ENCODE results near the gene SUGCT.
"Not testable (repeated sequence)": the region's sequence is repeated elsewhere in the genome, so short reads cannot be mapped to it uniquely, and the experiment has no call there.

The SUGCT gene

GRCh38 chr7:40638545-40639320, 503.9 kb downstream of the SUGCT start:
- FAIRE-seq (no peak), DNase-seq (ENCODE audit: insufficient read length, low spot score) (no peak)
- TF ChIP-seq POLR2A (IDR thresholded peaks at IDR 0.05; ENCODE audit: low read depth, low read length) (no peak), TAF1 (IDR thresholded peaks at IDR 0.05; ENCODE audit: low read depth, low read length) (no peak), SPI1 (IDR thresholded peaks at IDR 0.05; ENCODE audit: low read depth, low read length) (no peak), POU2F2 (IDR thresholded peaks at IDR 0.05; ENCODE audit: low read depth, low read length) (no peak), PAX5 (IDR thresholded peaks at IDR 0.05; ENCODE audit: insufficient read depth, low read length, severe bottlenecking) (no peak), POLR2AphosphoS5 (IDR thresholded peaks at IDR 0.05; ENCODE audit: low read depth, low read length) (no peak)

- TF ChIP-seq POLR2AphosphoS5 (IDR thresholded peaks at IDR 0.05; ENCODE audit: low read depth, low read length): no peak
- TF ChIP-seq POU2F2 (IDR thresholded peaks at IDR 0.05; ENCODE audit: low read depth, low read length): no peak
- TF ChIP-seq POLR2A (IDR thresholded peaks at IDR 0.05; ENCODE audit: low read depth, low read length): no peak
- TF ChIP-seq TAF1 (IDR thresholded peaks at IDR 0.05; ENCODE audit: low read depth, low read length): no peak
- no peak for TF ChIP-seq PAX5 (IDR thresholded peaks at IDR 0.05; ENCODE audit: insufficient read depth, low read length, severe bottlenecking)
- no peak for TF ChIP-seq SPI1 (IDR thresholded peaks at IDR 0.05; ENCODE audit: low read depth, low read length)
- DNase-seq (ENCODE audit: insufficient read length, low spot score) (no peak), FAIRE-seq (no peak)
These were observed 505.8 kb downstream of the SUGCT start for GRCh38 chr7:40640566-40640965.

- DNase-seq (ENCODE audit: insufficient read length, low spot score): no peak
- TF ChIP-seq POLR2A (IDR thresholded peaks at IDR 0.05; ENCODE audit: low read depth, low read length) (no peak), TAF1 (IDR thresholded peaks at IDR 0.05; ENCODE audit: low read depth, low read length) (no peak), SPI1 (IDR thresholded peaks at IDR 0.05; ENCODE audit: low read depth, low read length) (no peak), PAX5 (IDR thresholded peaks at IDR 0.05; ENCODE audit: insufficient read depth, low read length, severe bottlenecking) (no peak), POLR2AphosphoS5 (IDR thresholded peaks at IDR 0.05; ENCODE audit: low read depth, low read length) (no peak), POU2F2 (IDR thresholded peaks at IDR 0.05; ENCODE audit: low read depth, low read length) (no peak)
- FAIRE-seq: no peak
These were observed 506.9 kb downstream of the SUGCT start for GRCh38 chr7:40641701-40642100.

GRCh38 chr7:40643664-40644063, 508.9 kb downstream of the SUGCT start:
- DNase-seq (ENCODE audit: insufficient read length, low spot score) (no peak), FAIRE-seq (no peak)
- TF ChIP-seq POLR2AphosphoS5 (IDR thresholded peaks at IDR 0.05; ENCODE audit: low read depth, low read length): no peak
- TF ChIP-seq POU2F2 (IDR thresholded peaks at IDR 0.05; ENCODE audit: low read depth, low read length): no peak
- TF ChIP-seq TAF1 (IDR thresholded peaks at IDR 0.05; ENCODE audit: low read depth, low read length): no peak
- no peak for TF ChIP-seq PAX5 (IDR thresholded peaks at IDR 0.05; ENCODE audit: insufficient read depth, low read length, severe bottlenecking)
- TF ChIP-seq SPI1 (IDR thresholded peaks at IDR 0.05; ENCODE audit: low read depth, low read length): no peak
- TF ChIP-seq POLR2A (IDR thresholded peaks at IDR 0.05; ENCODE audit: low read depth, low read length): no peak

- TF ChIP-seq POLR2AphosphoS5 (IDR thresholded peaks at IDR 0.05; ENCODE audit: low read depth, low read length) (no peak), SPI1 (IDR thresholded peaks at IDR 0.05; ENCODE audit: low read depth, low read length) (no peak), POU2F2 (IDR thresholded peaks at IDR 0.05; ENCODE audit: low read depth, low read length) (no peak), POLR2A (IDR thresholded peaks at IDR 0.05; ENCODE audit: low read depth, low read length) (no peak), PAX5 (IDR thresholded peaks at IDR 0.05; ENCODE audit: insufficient read depth, low read length, severe bottlenecking) (no peak), TAF1 (IDR thresholded peaks at IDR 0.05; ENCODE audit: low read depth, low read length) (no peak)
- DNase-seq (ENCODE audit: insufficient read length, low spot score): no peak
- no peak for FAIRE-seq
These were observed 509.8 kb downstream of the SUGCT start for GRCh38 chr7:40644454-40645188.

GRCh38 chr7:40645197-40645596, 510.4 kb downstream of the SUGCT start:
- DNase-seq (ENCODE audit: insufficient read length, low spot score) (no peak), FAIRE-seq (no peak)
- TF ChIP-seq POLR2AphosphoS5 (IDR thresholded peaks at IDR 0.05; ENCODE audit: low read depth, low read length): no peak
- no peak for TF ChIP-seq POU2F2 (IDR thresholded peaks at IDR 0.05; ENCODE audit: low read depth, low read length)
- TF ChIP-seq POLR2A (IDR thresholded peaks at IDR 0.05; ENCODE audit: low read depth, low read length): no peak

GRCh38 chr7:40646717-40647116, 511.9 kb downstream of the SUGCT start:
- FAIRE-seq (no peak), DNase-seq (ENCODE audit: insufficient read length, low spot score) (no peak)
- no peak for TF ChIP-seq PAX5 (IDR thresholded peaks at IDR 0.05; ENCODE audit: insufficient read depth, low read length, severe bottlenecking)

- TF ChIP-seq POLR2AphosphoS5 (IDR thresholded peaks at IDR 0.05; ENCODE audit: low read depth, low read length) (no peak), PAX5 (IDR thresholded peaks at IDR 0.05; ENCODE audit: insufficient read depth, low read length, severe bottlenecking) (no peak)
- no peak for FAIRE-seq
- no peak for DNase-seq (ENCODE audit: insufficient read length, low spot score)
These were observed 512.9 kb downstream of the SUGCT start for GRCh38 chr7:40647719-40648118.

GRCh38 chr7:40649247-40649646, 514.4 kb downstream of the SUGCT start:
- FAIRE-seq: no peak
- TF ChIP-seq SPI1 (IDR thresholded peaks at IDR 0.05; ENCODE audit: low read depth, low read length) (no peak), POU2F2 (IDR thresholded peaks at IDR 0.05; ENCODE audit: low read depth, low read length) (no peak), POLR2A (IDR thresholded peaks at IDR 0.05; ENCODE audit: low read depth, low read length) (no peak), PAX5 (IDR thresholded peaks at IDR 0.05; ENCODE audit: insufficient read depth, low read length, severe bottlenecking) (no peak), TAF1 (IDR thresholded peaks at IDR 0.05; ENCODE audit: low read depth, low read length) (no peak), POLR2AphosphoS5 (IDR thresholded peaks at IDR 0.05; ENCODE audit: low read depth, low read length) (no peak)
- no peak for DNase-seq (ENCODE audit: insufficient read length, low spot score)

GRCh38 chr7:40650903-40651302, 516.1 kb downstream of the SUGCT start:
- not testable (repeated sequence) for DNase-seq (ENCODE audit: insufficient read length, low spot score); FAIRE-seq
